GM18873 (cell line): Measurements from ENCODE around the gene ZYG11A.

Source experiments
- ATAC-seq: cut with Tn5 transposase; IDR thresholded peaks from one replicate; pipeline ENCODE4 v1.9.1; 2021; ENCODE audit warnings: mild to moderate bottlenecking, moderate library complexity, moderate number of reproducible peaks; ENCODE audit not compliant: unreplicated experiment, low FRiP score

ZYG11A gene

DNA sequence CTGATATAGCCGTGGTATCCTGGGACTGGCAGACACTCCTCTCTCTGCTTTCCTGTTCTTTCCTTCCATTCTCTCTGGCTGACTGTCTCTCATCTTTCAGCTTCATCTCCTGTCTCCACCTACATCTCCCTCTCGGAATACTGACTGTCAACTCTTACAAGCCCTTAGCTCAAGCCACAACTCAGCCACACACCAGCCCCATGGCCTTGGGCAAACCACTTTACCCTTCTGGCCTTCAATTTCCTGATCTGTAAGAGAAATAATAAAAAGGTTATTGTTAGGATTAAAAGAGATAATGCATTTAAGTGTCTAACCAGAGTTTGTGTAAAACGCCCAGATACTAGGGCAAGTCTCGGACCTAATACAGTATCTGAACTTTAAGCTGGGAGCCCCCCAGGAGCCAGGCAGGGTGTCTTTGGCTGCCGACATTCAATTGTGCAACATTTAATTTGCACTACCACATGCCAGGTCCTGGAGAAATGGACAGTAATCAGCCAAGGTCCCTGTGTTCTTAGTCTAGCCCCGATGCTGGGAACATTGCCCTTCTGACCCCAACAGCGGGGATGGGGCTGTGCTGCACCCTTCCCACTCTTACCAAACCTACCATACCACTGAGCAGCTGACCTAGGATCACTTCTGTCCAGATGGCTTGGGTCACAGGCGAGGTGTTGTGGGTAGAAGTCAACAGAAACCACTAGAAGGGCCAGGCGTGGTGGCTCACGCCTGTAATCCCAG is 73.8 kb downstream of the ZYG11A start:
- ATAC-seq = no peak

GRCh38 chr1:52917156-52917555 is 74.6 kb downstream of the ZYG11A start:
- no peak for ATAC-seq

- ATAC-seq = no peak
These were observed 75.0 kb downstream of the ZYG11A start for GRCh38 chr1:52917581-52917980.

- ATAC-seq = no peak
These were observed 75.6 kb downstream of the ZYG11A start for GRCh38 chr1:52918201-52918600.

DNA sequence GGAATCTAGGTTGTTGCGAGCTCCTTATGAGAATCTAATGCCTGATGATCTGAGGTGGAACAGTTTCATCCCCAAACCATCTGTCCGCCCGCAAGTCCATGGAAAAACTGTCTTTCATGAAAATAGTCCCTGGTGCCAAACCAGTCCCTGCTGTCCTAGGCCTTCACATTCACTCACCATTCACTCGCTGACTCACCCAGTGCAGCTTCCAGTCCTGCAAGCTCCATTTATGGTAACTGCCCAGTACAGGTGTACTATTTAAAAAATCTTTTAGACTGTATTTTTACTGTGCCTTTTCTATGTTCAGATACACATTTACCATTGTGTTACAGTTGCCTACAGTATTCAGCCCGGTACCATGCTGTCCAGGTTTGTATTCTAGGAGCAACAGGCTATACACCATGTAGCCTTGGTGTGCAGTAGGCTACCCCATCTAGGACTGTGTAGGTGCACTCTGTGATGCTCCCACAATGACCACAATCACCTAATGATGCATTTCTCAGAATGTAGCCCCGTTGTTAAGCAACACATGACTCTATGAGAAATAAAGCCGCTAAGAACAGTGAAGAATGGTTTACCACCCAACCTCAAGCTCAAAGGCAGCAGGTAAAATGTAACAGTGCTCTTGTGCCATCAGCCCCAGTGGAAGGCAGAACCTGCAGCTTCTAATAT is 76.6 kb downstream of the ZYG11A start:
- ATAC-seq = no peak

DNA sequence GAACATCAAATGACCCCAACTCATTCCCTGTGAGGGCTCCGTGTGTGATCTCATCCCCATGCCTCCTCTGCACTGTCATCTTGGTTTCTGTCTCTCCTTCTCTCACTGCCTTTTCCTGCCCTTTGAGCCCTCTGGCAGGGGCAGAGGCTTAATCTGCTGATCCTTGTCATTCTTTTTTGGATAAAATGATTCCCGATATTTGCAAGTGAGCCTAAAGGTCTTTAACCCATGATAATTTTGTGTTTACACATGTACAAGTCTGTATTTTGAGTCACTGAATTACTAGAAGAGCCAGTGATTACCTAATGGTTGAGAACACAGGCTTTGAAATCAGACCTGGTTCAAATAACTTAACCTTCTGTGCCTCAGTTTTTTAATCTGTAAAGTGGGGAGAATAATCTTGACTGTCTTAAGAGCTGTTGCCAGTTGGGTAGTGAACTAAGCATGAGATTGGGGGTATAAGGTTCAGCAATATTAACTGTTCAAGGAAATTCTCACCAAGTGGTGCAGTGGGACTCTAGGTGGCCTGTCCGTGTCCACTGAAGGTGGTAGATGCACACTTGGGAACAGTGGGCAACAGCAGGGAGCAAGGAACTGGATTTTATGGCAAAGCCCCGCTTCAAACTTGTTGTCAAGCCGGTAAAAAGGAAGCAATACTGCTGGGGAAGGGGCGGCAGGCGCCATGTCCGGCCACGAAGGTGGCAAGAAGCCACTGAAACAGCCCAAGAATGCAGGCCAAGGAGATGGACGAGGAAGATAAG is 77.3 kb downstream of the ZYG11A start:
- no peak for ATAC-seq

- ATAC-seq = no peak
These were observed 78.3 kb downstream of the ZYG11A start for GRCh38 chr1:52920791-52921291.

DNA sequence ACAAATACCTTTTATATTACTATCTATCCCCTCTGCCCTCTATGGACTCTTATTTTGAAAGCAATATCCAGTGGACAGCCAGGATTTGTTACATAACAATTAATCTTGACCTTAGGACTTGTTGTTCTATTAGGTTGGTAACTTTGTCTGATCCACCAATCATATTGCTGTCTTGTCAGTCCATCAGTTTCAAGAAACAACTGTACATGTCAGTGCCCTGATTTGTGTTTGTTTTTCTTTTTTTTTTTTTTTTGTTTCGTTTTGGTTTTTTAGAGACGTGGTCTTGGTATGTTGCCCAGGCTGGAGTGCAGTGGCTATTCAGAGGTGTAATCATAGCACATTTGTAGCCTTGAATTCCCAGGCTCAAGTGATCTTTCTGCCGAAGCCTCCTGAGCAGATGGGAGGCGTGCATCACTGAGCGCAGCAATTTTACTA is 83.0 kb downstream of the ZYG11A start:
- ATAC-seq = no peak

GRCh38 chr1:52926864-52927211 is 84.3 kb downstream of the ZYG11A start:
- no peak for ATAC-seq

DNA sequence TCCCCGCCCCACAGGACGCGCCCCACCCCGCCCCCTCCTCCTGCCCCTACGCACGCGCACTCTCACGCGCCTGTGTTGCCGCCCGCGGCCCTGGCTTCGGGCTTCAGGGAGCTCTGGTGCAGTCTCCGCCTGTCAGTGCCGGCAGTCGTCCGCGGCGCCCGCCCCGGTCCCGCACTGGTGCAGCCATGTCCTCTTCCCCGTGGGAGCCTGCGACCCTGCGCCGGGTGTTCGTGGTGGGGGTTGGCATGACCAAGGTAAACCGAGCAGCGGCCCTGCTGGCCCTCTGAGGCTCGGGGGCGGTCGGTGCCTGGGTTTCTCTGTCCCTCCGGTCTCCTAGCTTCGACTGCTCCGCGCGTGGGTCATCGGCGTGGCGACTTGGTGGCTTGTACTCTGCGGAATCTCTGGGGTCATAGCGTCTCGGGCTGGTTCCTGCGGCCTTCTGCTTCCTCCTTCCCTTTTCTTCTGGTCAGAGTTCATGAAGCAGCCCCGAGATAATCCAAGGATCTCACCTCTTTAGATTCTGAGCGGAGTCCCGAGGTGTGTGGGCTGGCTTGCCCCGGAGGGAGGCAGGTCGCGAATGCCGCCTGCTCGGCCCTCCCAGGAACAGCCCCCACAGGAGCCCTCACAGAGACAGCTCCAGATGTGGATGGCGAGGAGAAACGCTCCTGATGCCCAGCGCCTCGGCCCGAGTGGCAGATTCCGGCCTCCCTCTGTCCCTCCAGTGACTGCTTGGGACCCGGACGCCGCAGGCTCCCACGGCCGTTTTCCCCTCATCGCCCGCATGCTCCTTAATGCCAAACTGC is 84.9 kb downstream of the ZYG11A start, which contains the start of gene SCP2:
Gene SCP2 (plus strand): TSS at position 65 of the 803 bp plus-strand sequence. CDS start 121 bp downstream, at position 186.
- ATAC-seq = no peak

DNA sequence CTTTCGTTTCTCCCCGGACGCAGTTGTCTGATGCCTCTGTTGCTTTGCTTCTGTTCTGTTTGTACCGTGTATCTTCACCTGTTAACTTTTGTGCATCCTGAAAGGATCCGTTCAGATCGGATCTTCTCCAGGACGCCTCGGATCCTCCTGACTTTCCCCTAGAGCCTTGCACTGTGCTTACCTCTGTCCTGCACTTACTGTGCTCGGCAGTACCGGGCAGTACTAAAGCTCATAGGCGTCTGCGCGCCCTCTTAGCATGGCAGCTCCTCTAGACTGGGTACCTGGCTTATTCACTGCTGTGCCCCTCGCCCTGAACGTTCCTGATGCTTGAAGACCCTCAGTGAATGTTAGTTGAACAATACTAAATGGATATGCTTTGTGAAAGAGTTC is 85.5 kb downstream of the ZYG11A start:
- ATAC-seq = no peak

DNA sequence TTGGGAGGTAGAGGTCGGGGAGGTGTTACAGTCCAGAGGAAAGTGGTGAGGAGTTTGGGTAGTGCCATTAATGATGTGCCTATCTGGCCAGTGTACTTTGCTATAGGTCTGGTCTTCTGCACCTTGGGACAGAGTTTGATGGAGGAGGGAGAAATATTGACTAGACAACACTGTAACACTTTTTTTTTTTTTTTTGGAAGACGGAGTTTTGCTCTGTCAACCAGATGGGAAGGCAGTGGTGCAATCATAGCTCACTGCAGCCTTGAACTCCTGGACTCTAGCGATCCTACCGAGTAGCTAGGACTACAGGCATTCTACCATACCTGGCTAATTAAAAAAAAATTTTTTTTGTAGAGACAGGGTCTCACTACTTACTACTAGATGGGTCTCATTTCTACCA is 86.5 kb downstream of the ZYG11A start:
- ATAC-seq = no peak

- no peak for ATAC-seq
These were observed 95.0 kb downstream of the ZYG11A start for GRCh38 chr1:52937433-52938182.

- no peak for ATAC-seq
These were observed 95.6 kb downstream of the ZYG11A start for GRCh38 chr1:52938183-52938451.

DNA sequence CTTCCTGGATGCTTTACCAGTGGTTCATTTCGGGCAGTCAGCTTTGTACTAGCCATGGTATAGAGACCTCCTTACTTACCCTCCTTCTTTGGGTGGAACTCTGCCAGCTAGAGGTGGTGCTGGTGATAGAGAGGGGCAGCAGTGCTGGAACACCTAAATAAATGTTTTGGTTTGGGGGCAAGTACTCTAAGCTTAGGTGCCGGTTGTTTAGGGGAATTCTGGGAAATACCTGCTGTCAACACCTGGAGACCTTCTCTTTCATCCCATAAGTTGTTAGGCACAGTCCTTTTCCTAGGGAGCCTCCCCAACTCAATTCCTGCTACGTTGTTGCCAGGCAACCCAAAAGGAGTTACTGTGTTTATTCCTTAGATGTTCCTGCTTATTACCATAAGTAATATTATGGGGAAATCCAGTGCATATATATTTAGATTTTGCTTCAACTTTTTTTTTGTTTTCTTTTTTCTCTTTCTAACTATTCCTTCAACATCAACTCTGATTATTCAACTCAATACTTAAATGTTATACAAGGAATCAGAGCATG is 101.4 kb downstream of the ZYG11A start:
- ATAC-seq = no peak

- ATAC-seq = no peak
These were observed 102.0 kb downstream of the ZYG11A start for GRCh38 chr1:52944566-52944965.
